ENCODE data around the gene PPM1N. TPM values are rescaled to one million over a fixed set of nuclear protein-coding genes. Genes with fewer than 3 reads are reported as not detected.
A peak's percentile ranks its signal among the peaks of the same experiment; 100 is the strongest.

Gene PPM1N
- total and polyA plus RNA-seq, 2 of the 4 experiments (the other 2 are of a cell fraction): 0.90 to 1.6 TPM

DNA sequence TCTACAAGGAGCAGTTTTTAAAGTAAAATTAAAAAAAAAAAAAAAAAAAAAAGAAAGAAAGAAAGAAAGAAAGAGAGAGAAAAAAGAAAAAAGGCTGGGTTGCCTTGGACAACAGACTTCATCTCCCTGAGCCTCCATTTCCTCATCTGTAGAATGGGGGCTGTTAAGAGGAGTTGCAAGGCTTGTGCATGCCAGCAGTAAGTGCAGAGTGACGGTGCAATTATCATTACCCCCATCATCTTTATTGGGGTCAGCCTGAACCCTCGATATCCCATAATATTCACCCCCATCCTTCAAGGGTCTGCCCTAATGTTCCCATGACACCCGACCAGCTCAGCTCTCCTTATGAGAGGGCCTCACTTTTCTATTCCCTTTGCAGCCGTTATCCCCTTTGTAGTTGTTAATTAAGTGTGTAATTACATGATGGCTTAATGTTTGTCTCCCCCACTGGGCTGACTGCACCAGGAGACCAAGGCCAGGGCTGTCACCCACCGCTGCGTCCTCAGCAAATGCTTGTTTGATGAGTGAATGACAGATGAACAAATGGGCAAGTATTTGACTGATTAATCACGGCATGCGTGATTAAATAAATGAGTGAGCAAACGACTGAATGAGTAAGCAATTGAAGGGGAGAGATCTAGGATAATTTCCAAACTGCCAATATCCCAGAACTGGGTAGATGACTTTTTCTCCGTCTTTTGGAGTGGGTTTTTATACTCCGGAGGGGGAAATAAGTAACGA is 20.4 kb upstream of the PPM1N start:
- H3K79me1 ChIP-seq (ENCODE audit: low read depth in 1 of 2, low read length in 2 of 2): peaks cover 0 to 21% of the 10 kb centered on the region in 2 experiments; a peak in 3 of 4 replicates
- H3K27ac ChIP-seq (ENCODE audit: insufficient read depth, low read length): no peak overlapping the region; the same call in 1 of the 2 replicates
- no peak overlapping the region for H3K18ac ChIP-seq (ENCODE audit: low read depth, low read length)
- peak overlapping the region; percentile 97 for H2BK5ac ChIP-seq (ENCODE audit: low read depth, low read length, poor library complexity, severe bottlenecking)
- intact Hi-C loops (cut with micrococcal nuclease) (loop anchor here (1.0 kb wide), 3 partner anchors 35 to 51 kb away; no protein-coding TSS in a partner anchor), dilution Hi-C loops (cut with HindIII; ENCODE audit: low sequenced_read_pairs, unreplicated experiment) (no loop called here), in situ Hi-C loops (cut with MboI; ENCODE audit: low sequenced_read_pairs) (loop anchor here (5.0 kb wide), 1 partner anchor 36 kb away; no protein-coding TSS in a partner anchor)
- H3K9me3 ChIP-seq (ENCODE audit: control insufficient read depth, insufficient read depth, low read length): no peaks in the 10 kb centered on the region
- peak overlapping the region; percentile 17 to 37; a peak in 3 of 4 replicates for H4K8ac ChIP-seq (ENCODE audit: low read depth in 2 of 2, low read length in 2 of 2)
- CTCF ChIA-PET: interaction anchor here (0.8 to 2.4 kb wide), 14 partner anchors 8 to 277 kb away, joined by 3 to 87 read pairs (median 4); no protein-coding TSS in a partner anchor
- POLR2A ChIA-PET (ENCODE audit: unreplicated experiment): no interaction called here
- peak overlapping the region; percentile 82 for H2AFZ ChIP-seq (replicated peaks; ENCODE audit: low read length, poor library complexity)
- H3K36me3 ChIP-seq (ENCODE audit: control insufficient read depth, insufficient read depth, low read length): no peaks in the 10 kb centered on the region
- H4K5ac ChIP-seq (ENCODE audit: low read depth, low read length): no peak overlapping the region
- H3K4me1 ChIP-seq (ENCODE audit: control insufficient read depth, insufficient read depth, low read length): peaks cover 6% of the 10 kb centered on the region
- H4K20me1 ChIP-seq (ENCODE audit: insufficient read depth, low read length): no peaks in the 10 kb centered on the region; the same call in 1 of the 2 replicates
- H3K4me3 ChIP-seq (ENCODE audit: insufficient read depth, low read depth, low read length): peak overlapping the region; percentile 49; the same call in 1 of the 2 replicates
- H2AK9ac ChIP-seq (replicated peaks; ENCODE audit: low read depth, low read length, poor library complexity): no peak overlapping the region
- H3K9me1 ChIP-seq (ENCODE audit: insufficient read depth, low read length): no peaks in the 10 kb centered on the region
- TF ChIP-seq FOS (IDR thresholded peaks at IDR 0.05; ENCODE audit: low read depth, low read length) (peak; percentile 60; the same call in 1 of the 2 replicates), SMC3 (IDR thresholded peaks at IDR 0.05; ENCODE audit: low read depth, low read length) (no peak)
- H3K4ac ChIP-seq (ENCODE audit: low read depth, low read length): peak overlapping the region; percentile 71
- WGBS, 2 experiments (ENCODE audit: extremely low coverage in 2 of 2, insufficient read length in 1 of 2): 0% methylated on average over 4 of the region's 12 CpGs; no CpG with 5 or more reads in 1 of the 2 experiments
- peak overlapping the region; percentile 85; the same call in 1 of the 2 replicates for H3K56ac ChIP-seq (ENCODE audit: extremely low read depth, insufficient read depth, low read length)
- H3K14ac ChIP-seq (replicated peaks; ENCODE audit: low read depth, low read length): peak overlapping the region; percentile 47
- peak overlapping the region; percentile 25 for H2BK120ac ChIP-seq (ENCODE audit: low read depth, low read length)
- peak; percentile 3; the same call in 1 of the 2 replicates for ATAC-seq (ENCODE audit: low read depth)
- peak overlapping the region; percentile 77 for H3K4me2 ChIP-seq (ENCODE audit: low read depth, low read length)
- H2BK15ac ChIP-seq (ENCODE audit: low read depth, low read length): peak overlapping the region; percentile 0; the same call in 1 of the 3 replicates
- peak overlapping the region; percentile 12; the same call in 1 of the 2 replicates for H3K9ac ChIP-seq (ENCODE audit: low read depth, low read length)
- no peak for DNase-seq
- H4K91ac ChIP-seq (ENCODE audit: insufficient read depth, low read depth, low read length): no peak overlapping the region
- H3K23ac ChIP-seq (ENCODE audit: low read depth, low read length): peak overlapping the region; percentile 47
- peak overlapping the region; percentile 30; the same call in 1 of the 2 replicates for H2AK5ac ChIP-seq (ENCODE audit: low read depth, low read length)
- H3K27me3 ChIP-seq (ENCODE audit: control insufficient read depth, insufficient read depth, low read length): no peaks in the 10 kb centered on the region
- peak overlapping the region; percentile 30; the same call in 1 of the 2 replicates for H2BK20ac ChIP-seq (ENCODE audit: low read depth, low read length)
- no TSS peak for BruUV-seq (replicated peaks)
